Keratinocyte (primary cell): Measurements from ENCODE around the gene DLG2. TPM values are rescaled to one million over a fixed set of nuclear protein-coding genes. Genes with fewer than 3 reads are reported as not detected.

Experiments used
- DNase-seq: peaks from one replicate; pipeline ENCODE4 v3.0.0-alpha.2; 2011; ENCODE audit warnings: low read depth, missing footprints, low spot score
- FAIRE-seq: peaks from 2 replicates; lab custom pipeline; 2011; peaks lifted over from hg19 to GRCh38; lab: Jason Lieb, UNC
- H2AFZ ChIP-seq: 2 replicates; pipeline ENCODE4 v1.6.0; 2012; ENCODE audit warnings: low read length, control low read depth, inconsistent platforms; ENCODE audit not compliant: control insufficient read depth
- H3K27ac ChIP-seq: 2 replicates; pipeline ENCODE4 v1.5.1; 2011; ENCODE audit warnings: low read length; ENCODE audit not compliant: control insufficient read depth, insufficient read depth
- H3K27me3 ChIP-seq: 3 replicates; pipeline ENCODE4 v1.6.0; 2011; ENCODE audit warnings: low read length; ENCODE audit not compliant: control insufficient read depth, insufficient read depth; ENCODE audit errors: extremely low read depth
- H3K36me3 ChIP-seq, 2 experiments: 2 replicates in 1 of 2; 3 replicates in 1 of 2; pipeline ENCODE4 v1.5.1; 2011; ENCODE audit warnings: low read length in 2 of 2, mild to moderate bottlenecking in 1 of 2; ENCODE audit not compliant: control insufficient read depth in 2 of 2, insufficient read depth in 2 of 2; ENCODE audit errors: extremely low read depth in 1 of 2
- H3K4me1 ChIP-seq: 3 replicates; pipeline ENCODE4 v1.5.1; 2011; ENCODE audit warnings: low read length; ENCODE audit not compliant: control insufficient read depth, insufficient read depth; ENCODE audit errors: extremely low read depth
- H3K4me2 ChIP-seq: 3 replicates; pipeline ENCODE4 v1.6.0; 2011; ENCODE audit warnings: low read depth, low read length; ENCODE audit not compliant: control insufficient read depth, insufficient read depth; ENCODE audit errors: extremely low read depth
- H3K4me3 ChIP-seq, 3 experiments: fragments of 200-600 bp in 1 of 3; sonication (generic) in 1 of 3; 2 replicates in 2 of 3; 3 replicates in 1 of 3; pipeline ENCODE4 v1.5.1; 2011 to 2016; ENCODE audit warnings: low read length in 3 of 3, mild to moderate bottlenecking in 3 of 3, control low read depth in 2 of 3, inconsistent platforms in 1 of 3, low read depth in 1 of 3, mixed read lengths in 1 of 3, mixed run types in 1 of 3, moderate library complexity in 1 of 3; ENCODE audit not compliant: control insufficient read depth in 2 of 3, insufficient read depth in 2 of 3; ENCODE audit errors: extremely low read depth in 1 of 3
- H3K79me2 ChIP-seq: 2 replicates; pipeline ENCODE4 v1.6.0; 2012; ENCODE audit warnings: low read length; ENCODE audit not compliant: control insufficient read depth, insufficient read depth
- H3K9ac ChIP-seq: 3 replicates; pipeline ENCODE4 v1.6.0; 2011; ENCODE audit warnings: low read length; ENCODE audit not compliant: control insufficient read depth, insufficient read depth; ENCODE audit errors: extremely low read depth
- H3K9me1 ChIP-seq: 3 replicates; pipeline ENCODE4 v1.6.0; 2011; ENCODE audit warnings: low read length; ENCODE audit not compliant: control insufficient read depth, insufficient read depth; ENCODE audit errors: extremely low read depth
- H3K9me3 ChIP-seq: 2 replicates; pipeline ENCODE4 v1.5.1; 2012; ENCODE audit warnings: low read depth, low read length; ENCODE audit not compliant: control insufficient read depth
- H4K20me1 ChIP-seq: 3 replicates; pipeline ENCODE4 v1.6.0; 2011; ENCODE audit warnings: low read length; ENCODE audit not compliant: control insufficient read depth, insufficient read depth; ENCODE audit errors: extremely low read depth
- CTCF ChIP-seq, 3 experiments: IDR thresholded peaks in 1 of 3; conservative IDR thresholded peaks in 1 of 3; optimal IDR thresholded peaks in 1 of 3; 2 replicates in 2 of 3; 3 replicates in 1 of 3; pipeline versions ENCODE3 to v1.5.1; 2011; ENCODE audit warnings: low read length in 3 of 3, mild to moderate bottlenecking in 3 of 3, moderate library complexity in 2 of 3, control low read depth in 1 of 3, inconsistent platforms in 1 of 3; ENCODE audit not compliant: insufficient read depth in 2 of 3; ENCODE audit errors: extremely low read depth in 1 of 3
- EZH2 ChIP-seq: IDR thresholded peaks from one replicate; pipeline ENCODE4 v1.6.1; 2012; ENCODE audit warnings: inconsistent platforms, mild to moderate bottlenecking, low read length, moderate library complexity
- dilution Hi-C: fragments of 300-500 bp; cut with MboI; formaldehyde crosslinking; loops from one replicate; pipeline ENCODE4 v1.7.0; 2020; ENCODE audit warnings: low sequenced_read_pairs; ENCODE audit not compliant: extremely low pct_ligation_motif_present
- polyA plus RNA-seq, 5 experiments: library from polyadenylated mRNA; depleted of rRNA in 3 of 5; stranded (reverse) in 3 of 5; stranded (forward) in 1 of 5; unstranded in 1 of 5; fragments of >200 nt; gene quantifications; 1 replicate in 1 of 5; 2 replicates in 3 of 5; 3 replicates in 1 of 5; pipeline versions ENCODE4 v1.2.1 to v1.2.3, GENCODE V29; 2011 to 2012; ENCODE audit warnings: missing spikeins in 2 of 5, low read depth in 1 of 5, low replicate concordance in 1 of 5

DLG2 gene
- polyA plus RNA-seq, 1 donor (not counting 4 experiments of a cell fraction or from before 2014, with no cell fraction given), result 0.55 TPM

GRCh38 chr11:84906995-84907394, 720.1 kb downstream of the DLG2 start:
- no peaks in the 10 kb centered on the region for H3K9me3 ChIP-seq
- no peaks in the 10 kb centered on the region for H3K4me1 ChIP-seq
- H3K27ac ChIP-seq, result no peak overlapping the region
- no peak for TF ChIP-seq EZH2
- no peak for TF ChIP-seq CTCF (optimal IDR thresholded peaks at IDR 0.05 in 1 of 3, IDR thresholded peaks at IDR 0.05 in 1 of 3, conservative IDR thresholded peaks at IDR 0.05 in 1 of 3; ENCODE audit: extremely low read depth in 1 of 3, insufficient read depth in 2 of 3, low read length in 3 of 3)
- no peaks in the 10 kb centered on the region for H3K79me2 ChIP-seq
- H3K9me1 ChIP-seq, result no peaks in the 10 kb centered on the region
- no peak overlapping the region for H3K4me3 ChIP-seq
- H4K20me1 ChIP-seq, result no peaks in the 10 kb centered on the region
- FAIRE-seq (no peak), DNase-seq (no peak)
- dilution Hi-C loops, result no loop called here
- H3K4me2 ChIP-seq, result no peak overlapping the region
- H3K36me3 ChIP-seq, result no peaks in the 10 kb centered on the region
- no peak overlapping the region for H3K9ac ChIP-seq
- H3K27me3 ChIP-seq, result no peaks in the 10 kb centered on the region
- no peak overlapping the region for H2AFZ ChIP-seq

DNA sequence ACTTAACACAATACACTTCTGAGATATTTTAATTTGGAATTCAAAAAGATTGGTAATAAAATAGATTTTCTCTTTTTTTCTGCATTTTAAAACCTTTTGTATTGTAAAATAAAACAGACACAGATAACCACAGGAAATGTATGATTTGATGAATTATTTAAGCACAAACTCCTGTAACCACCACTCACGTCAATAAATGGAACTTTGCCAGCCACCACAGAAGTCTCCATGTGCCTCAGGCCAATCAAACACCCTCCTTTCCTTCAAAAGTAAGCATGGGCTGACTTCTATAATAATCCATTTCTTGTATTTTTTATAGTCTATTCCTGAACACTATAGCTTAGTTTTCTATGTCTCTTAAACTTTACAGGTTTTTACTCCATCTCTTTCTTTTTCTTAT, 721.7 kb downstream of the DLG2 start:
- no peak overlapping the region for H3K9ac ChIP-seq
- H3K4me2 ChIP-seq, result no peak overlapping the region
- no peaks in the 10 kb centered on the region for H3K9me1 ChIP-seq
- H3K9me3 ChIP-seq, result no peaks in the 10 kb centered on the region
- no peak for FAIRE-seq
- no peak overlapping the region for H2AFZ ChIP-seq
- no peak overlapping the region for H3K27ac ChIP-seq
- H3K36me3 ChIP-seq, result no peaks in the 10 kb centered on the region
- H3K79me2 ChIP-seq, result no peaks in the 10 kb centered on the region
- no peaks in the 10 kb centered on the region for H4K20me1 ChIP-seq
- no peaks in the 10 kb centered on the region for H3K27me3 ChIP-seq
- H3K4me3 ChIP-seq, result no peak overlapping the region
- TF ChIP-seq CTCF (optimal IDR thresholded peaks at IDR 0.05 in 1 of 3, IDR thresholded peaks at IDR 0.05 in 1 of 3, conservative IDR thresholded peaks at IDR 0.05 in 1 of 3; ENCODE audit: extremely low read depth in 1 of 3, insufficient read depth in 2 of 3, low read length in 3 of 3), result no peak
- no peak for TF ChIP-seq EZH2
- no peaks in the 10 kb centered on the region for H3K4me1 ChIP-seq
- no peak for DNase-seq
- dilution Hi-C loops, result no loop called here
